ENCODE measurements around the gene HFM1.

The HFM1 gene

DNA sequence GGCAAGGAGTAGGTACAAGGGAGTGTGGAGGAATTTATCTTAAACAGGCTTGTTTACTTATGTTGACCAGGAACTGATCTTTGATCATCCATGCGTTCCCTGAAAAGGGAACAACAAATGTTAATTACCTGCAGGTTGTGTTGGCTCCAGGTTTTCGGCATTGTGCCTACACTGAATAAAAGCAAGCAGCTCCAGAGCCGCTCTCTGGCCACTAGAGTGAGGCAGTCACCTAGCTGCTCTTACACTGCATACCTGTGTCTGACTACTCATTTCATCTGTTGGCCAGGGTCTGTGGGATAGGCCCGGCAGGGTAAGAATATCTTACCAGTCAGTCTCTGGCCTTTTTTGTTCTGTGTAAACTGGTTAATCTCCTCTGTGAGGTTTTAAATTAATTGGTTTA lies 183.6 kb downstream of the HFM1 start:
- no peak overlapping the region for H3K4me3 ChIP-seq (replicated peaks; ENCODE audit: low read depth, low read length)
- no peak for DNase-seq (ENCODE audit: extremely low read depth, insufficient read length)
- no peaks in the 10 kb centered on the region for H3K27me3 ChIP-seq (replicated peaks; ENCODE audit: control insufficient read depth, insufficient read depth, low read length)
- no peak for TF ChIP-seq CTCF (IDR thresholded peaks at IDR 0.05; ENCODE audit: insufficient read depth, low read length, poor library complexity, severe bottlenecking)
- H3K36me3 ChIP-seq (ENCODE audit: control insufficient read depth, insufficient read depth, low read length), result no peaks in the 10 kb centered on the region

DNA sequence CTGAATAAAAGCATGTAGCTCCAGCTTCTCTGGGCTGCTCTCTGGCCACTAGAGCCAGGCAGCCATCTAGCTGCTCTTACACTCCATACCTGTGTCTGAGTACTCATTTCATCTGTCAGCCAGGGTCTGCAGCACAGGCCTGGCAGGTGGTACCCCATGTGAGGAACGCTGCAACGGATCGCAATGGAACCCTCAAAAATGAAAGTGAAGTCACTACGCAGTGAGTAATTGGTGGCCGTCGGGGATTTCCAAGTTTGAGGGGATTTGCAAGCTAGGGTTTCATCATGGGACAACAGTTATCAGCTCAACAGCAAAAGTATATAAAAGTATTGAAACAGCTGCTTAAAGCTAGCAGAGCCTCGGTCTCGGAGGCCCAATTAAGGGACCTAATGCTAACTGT lies 186.7 kb downstream of the HFM1 start:
- Histone ChIP-seq H3K36me3 (ENCODE audit: control insufficient read depth, insufficient read depth, low read length) (no peaks in the 10 kb centered on the region), H3K4me3 (replicated peaks; ENCODE audit: low read depth, low read length) (no peak overlapping the region), H3K27me3 (replicated peaks; ENCODE audit: control insufficient read depth, insufficient read depth, low read length) (no peaks in the 10 kb centered on the region)
- no peak for DNase-seq (ENCODE audit: extremely low read depth, insufficient read length)
- TF ChIP-seq CTCF (IDR thresholded peaks at IDR 0.05; ENCODE audit: insufficient read depth, low read length, poor library complexity, severe bottlenecking), result no peak

All from GM06990 (cell line).